B cell (primary cell): ENCODE results near the gene PPP1R26.

Experiments used
- EZH2 ChIP-seq: IDR thresholded peaks from 2 replicates; pipeline ENCODE4 v1.6.1; 2012; ENCODE audit warnings: borderline replicate concordance, low read depth, mild to moderate bottlenecking, moderate library complexity, low read length; ENCODE audit not compliant: insufficient read depth, poor library complexity, severe bottlenecking
- TF ChIP-seq, protein P1 (sequence below): fragments of 200-600 bp; IDR thresholded peaks from one replicate; pipeline ENCODE4 v1.8.0; 2022; ENCODE audit warnings: antibody characterized with exemption, mild to moderate bottlenecking

DNA sequence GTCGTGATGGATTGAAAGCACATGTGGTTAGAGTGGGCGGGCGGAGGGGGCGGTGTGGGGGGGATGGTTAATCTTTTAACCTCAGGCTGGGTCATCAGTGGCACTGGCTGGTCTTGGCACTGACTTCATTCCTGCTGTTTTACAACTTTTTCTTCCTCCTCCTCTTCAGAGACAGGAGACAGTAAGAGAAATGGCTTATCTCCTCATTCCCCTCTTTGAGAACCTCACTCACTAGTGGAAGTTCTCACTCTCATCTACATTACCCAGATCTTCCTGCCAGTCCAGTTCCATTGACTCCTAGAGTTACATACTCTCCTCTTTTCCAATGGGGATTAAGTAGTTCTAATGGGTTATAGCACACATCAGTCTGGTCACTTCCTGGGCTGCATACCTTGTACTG, 42.3 kb upstream of the PPP1R26 start:
- TF ChIP-seq, protein P1, sequence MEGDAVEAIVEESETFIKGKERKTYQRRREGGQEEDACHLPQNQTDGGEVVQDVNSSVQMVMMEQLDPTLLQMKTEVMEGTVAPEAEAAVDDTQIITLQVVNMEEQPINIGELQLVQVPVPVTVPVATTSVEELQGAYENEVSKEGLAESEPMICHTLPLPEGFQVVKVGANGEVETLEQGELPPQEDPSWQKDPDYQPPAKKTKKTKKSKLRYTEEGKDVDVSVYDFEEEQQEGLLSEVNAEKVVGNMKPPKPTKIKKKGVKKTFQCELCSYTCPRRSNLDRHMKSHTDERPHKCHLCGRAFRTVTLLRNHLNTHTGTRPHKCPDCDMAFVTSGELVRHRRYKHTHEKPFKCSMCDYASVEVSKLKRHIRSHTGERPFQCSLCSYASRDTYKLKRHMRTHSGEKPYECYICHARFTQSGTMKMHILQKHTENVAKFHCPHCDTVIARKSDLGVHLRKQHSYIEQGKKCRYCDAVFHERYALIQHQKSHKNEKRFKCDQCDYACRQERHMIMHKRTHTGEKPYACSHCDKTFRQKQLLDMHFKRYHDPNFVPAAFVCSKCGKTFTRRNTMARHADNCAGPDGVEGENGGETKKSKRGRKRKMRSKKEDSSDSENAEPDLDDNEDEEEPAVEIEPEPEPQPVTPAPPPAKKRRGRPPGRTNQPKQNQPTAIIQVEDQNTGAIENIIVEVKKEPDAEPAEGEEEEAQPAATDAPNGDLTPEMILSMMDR = no peak
- TF ChIP-seq EZH2 = no peak
